ENCODE results near the gene UQCRQ.

Gene UQCRQ

GRCh38 chr5:132840896-132841295 is 25.5 kb upstream of the UQCRQ start:
- ChIA-PET CTCF (interaction anchor here (0.9 to 1.1 kb wide), 2 partner anchors 18 to 20 kb away, joined by 3 read pairs; no protein-coding TSS in a partner anchor), POLR2A (no interaction called here)
- no peak for DNase-seq
- H3K4me1 ChIP-seq (ENCODE audit: control extremely low read depth in 1 of 4, control insufficient read depth in 4 of 4, insufficient read depth in 4 of 4, low read length in 3 of 4) = peaks cover 0 to 15% (median 4%) of the 10 kb centered on the region in 4 experiments
- H3K27me3 ChIP-seq (replicated peaks in 2 of 5; ENCODE audit: control insufficient read depth in 4 of 5, insufficient read depth in 5 of 5, low read length in 4 of 5) = no peaks in the 10 kb centered on the region
- no peak overlapping the region for H3K27ac ChIP-seq (ENCODE audit: insufficient read depth in 1 of 2, low read depth in 1 of 2, low read length in 2 of 2, poor library complexity in 1 of 2, severe bottlenecking in 2 of 2)
- WGBS (ENCODE audit: insufficient coverage) = 100% methylated on average over 1 of the region's 1 CpG
- H3K36me3 ChIP-seq (ENCODE audit: control insufficient read depth in 4 of 4, insufficient read depth in 4 of 4, low read length in 3 of 4) = no peaks in the 10 kb centered on the region
- H3K9me3 ChIP-seq (ENCODE audit: control extremely low read depth in 1 of 5, control insufficient read depth in 4 of 5, insufficient read depth in 2 of 5, low read depth in 1 of 5, low read length in 4 of 5) = no peaks in the 10 kb centered on the region
- H3K4me3 ChIP-seq (ENCODE audit: control insufficient read depth in 1 of 7, extremely low read depth in 1 of 7, insufficient read depth in 4 of 7, low read depth in 2 of 7, low read length in 6 of 7) = no peak overlapping the region

GRCh38 chr5:132841305-132841704 is 25.1 kb upstream of the UQCRQ start:
- H3K27me3 ChIP-seq (replicated peaks in 2 of 5; ENCODE audit: control insufficient read depth in 4 of 5, insufficient read depth in 5 of 5, low read length in 4 of 5) = no peaks in the 10 kb centered on the region
- ChIA-PET POLR2A (no interaction called here), CTCF (interaction anchor here (0.9 to 1.2 kb wide), 3 partner anchors 12 to 19 kb away, joined by 3 read pairs; no protein-coding TSS in a partner anchor)
- no peak overlapping the region for H3K4me3 ChIP-seq (ENCODE audit: control insufficient read depth in 1 of 7, extremely low read depth in 1 of 7, insufficient read depth in 4 of 7, low read depth in 2 of 7, low read length in 6 of 7)
- H3K36me3 ChIP-seq (ENCODE audit: control insufficient read depth in 4 of 4, insufficient read depth in 4 of 4, low read length in 3 of 4) = no peaks in the 10 kb centered on the region
- H3K9me3 ChIP-seq (ENCODE audit: control extremely low read depth in 1 of 5, control insufficient read depth in 4 of 5, insufficient read depth in 2 of 5, low read depth in 1 of 5, low read length in 4 of 5) = no peaks in the 10 kb centered on the region
- H3K4me1 ChIP-seq (ENCODE audit: control extremely low read depth in 1 of 4, control insufficient read depth in 4 of 4, insufficient read depth in 4 of 4, low read length in 3 of 4) = peaks cover 0 to 15% (median 4%) of the 10 kb centered on the region in 4 experiments
- peak in 2 of 3 donors; percentile 62 to 73 for DNase-seq
- WGBS (ENCODE audit: insufficient coverage) = 85% methylated on average over 2 of the region's 4 CpGs
- H3K27ac ChIP-seq (ENCODE audit: insufficient read depth in 1 of 2, low read depth in 1 of 2, low read length in 2 of 2, poor library complexity in 1 of 2, severe bottlenecking in 2 of 2) = no peak overlapping the region

- no peaks in the 10 kb centered on the region for H3K4me1 ChIP-seq (ENCODE audit: control extremely low read depth in 1 of 4, control insufficient read depth in 4 of 4, insufficient read depth in 4 of 4, low read length in 3 of 4)
- no peaks in the 10 kb centered on the region for H3K36me3 ChIP-seq (ENCODE audit: control insufficient read depth in 4 of 4, insufficient read depth in 4 of 4, low read length in 3 of 4)
- H3K4me3 ChIP-seq (ENCODE audit: control insufficient read depth in 1 of 7, extremely low read depth in 1 of 7, insufficient read depth in 4 of 7, low read depth in 2 of 7, low read length in 6 of 7) = no peak overlapping the region
- 94% methylated on average over 5 of the region's 8 CpGs for WGBS (ENCODE audit: insufficient coverage)
- ChIA-PET CTCF (interaction anchor here (1.4 kb wide), 1 partner anchor 15 kb away, joined by 3 read pairs; no protein-coding TSS in a partner anchor), POLR2A (interaction anchor here (0.6 kb wide), 1 partner anchor 16 kb away, joined by 4 read pairs; no protein-coding TSS in a partner anchor)
- H3K27ac ChIP-seq (ENCODE audit: insufficient read depth in 1 of 2, low read depth in 1 of 2, low read length in 2 of 2, poor library complexity in 1 of 2, severe bottlenecking in 2 of 2) = no peak overlapping the region
- H3K9me3 ChIP-seq (ENCODE audit: control extremely low read depth in 1 of 5, control insufficient read depth in 4 of 5, insufficient read depth in 2 of 5, low read depth in 1 of 5, low read length in 4 of 5) = no peaks in the 10 kb centered on the region
- DNase-seq = no peak
- H3K27me3 ChIP-seq (replicated peaks in 2 of 5; ENCODE audit: control insufficient read depth in 4 of 5, insufficient read depth in 5 of 5, low read length in 4 of 5) = no peaks in the 10 kb centered on the region
Measured at GRCh38 chr5:132848270-132848669, 18.2 kb upstream of the UQCRQ start.

GRCh38 chr5:132849347-132849746 is 17.1 kb upstream of the UQCRQ start:
- WGBS (ENCODE audit: insufficient coverage) = 100% methylated on average over 1 of the region's 1 CpG
- Histone ChIP-seq H3K36me3 (ENCODE audit: control insufficient read depth in 4 of 4, insufficient read depth in 4 of 4, low read length in 3 of 4) (no peaks in the 10 kb centered on the region), H3K27ac (ENCODE audit: insufficient read depth in 1 of 2, low read depth in 1 of 2, low read length in 2 of 2, poor library complexity in 1 of 2, severe bottlenecking in 2 of 2) (no peak overlapping the region), H3K4me1 (ENCODE audit: control extremely low read depth in 1 of 4, control insufficient read depth in 4 of 4, insufficient read depth in 4 of 4, low read length in 3 of 4) (peaks cover 0 to 2% (median 0%) of the 10 kb centered on the region in 4 experiments), H3K27me3 (replicated peaks in 2 of 5; ENCODE audit: control insufficient read depth in 4 of 5, insufficient read depth in 5 of 5, low read length in 4 of 5) (no peaks in the 10 kb centered on the region), H3K4me3 (ENCODE audit: control insufficient read depth in 1 of 7, extremely low read depth in 1 of 7, insufficient read depth in 4 of 7, low read depth in 2 of 7, low read length in 6 of 7) (no peak overlapping the region), H3K9me3 (ENCODE audit: control extremely low read depth in 1 of 5, control insufficient read depth in 4 of 5, insufficient read depth in 2 of 5, low read depth in 1 of 5, low read length in 4 of 5) (no peaks in the 10 kb centered on the region)
- ChIA-PET POLR2A (no interaction called here), CTCF (interaction anchor here (0.8 to 2.3 kb wide), 4 partner anchors 11 to 17 kb away, joined by 3 to 8 read pairs (median 3); no protein-coding TSS in a partner anchor)
- DNase-seq = no peak

- Histone ChIP-seq H3K36me3 (ENCODE audit: control insufficient read depth in 4 of 4, insufficient read depth in 4 of 4, low read length in 3 of 4) (no peaks in the 10 kb centered on the region), H3K9me3 (ENCODE audit: control extremely low read depth in 1 of 5, control insufficient read depth in 4 of 5, insufficient read depth in 2 of 5, low read depth in 1 of 5, low read length in 4 of 5) (no peaks in the 10 kb centered on the region), H3K27ac (ENCODE audit: insufficient read depth in 1 of 2, low read depth in 1 of 2, low read length in 2 of 2, poor library complexity in 1 of 2, severe bottlenecking in 2 of 2) (no peak overlapping the region), H3K4me3 (ENCODE audit: control insufficient read depth in 1 of 7, extremely low read depth in 1 of 7, insufficient read depth in 4 of 7, low read depth in 2 of 7, low read length in 6 of 7) (no peak overlapping the region), H3K27me3 (replicated peaks in 2 of 5; ENCODE audit: control insufficient read depth in 4 of 5, insufficient read depth in 5 of 5, low read length in 4 of 5) (no peaks in the 10 kb centered on the region), H3K4me1 (ENCODE audit: control extremely low read depth in 1 of 4, control insufficient read depth in 4 of 4, insufficient read depth in 4 of 4, low read length in 3 of 4) (peaks cover 0 to 2% (median 0%) of the 10 kb centered on the region in 4 experiments)
- DNase-seq = no peak
- ChIA-PET POLR2A (no interaction called here), CTCF (interaction anchor here (0.8 to 2.3 kb wide), 5 partner anchors 10 to 323 kb away, joined by 3 to 8 read pairs (median 3); no protein-coding TSS in a partner anchor)
- WGBS (ENCODE audit: insufficient coverage) = 100% methylated on average over 1 of the region's 2 CpGs
Measured at GRCh38 chr5:132850066-132850465, 16.4 kb upstream of the UQCRQ start.

- DNase-seq = no peak
- ChIA-PET CTCF (interaction anchor here (0.6 to 4.8 kb wide), 4 partner anchors 12 to 98 kb away, joined by 3 to 34 read pairs (median 3); partner anchors contain the start of genes GDF9 and UQCRQ), POLR2A (no interaction called here)
- H3K4me1 ChIP-seq (ENCODE audit: control extremely low read depth in 1 of 4, control insufficient read depth in 4 of 4, insufficient read depth in 4 of 4, low read length in 3 of 4) = peaks cover 0 to 2% (median 0%) of the 10 kb centered on the region in 4 experiments
- no peaks in the 10 kb centered on the region for H3K27me3 ChIP-seq (replicated peaks in 2 of 5; ENCODE audit: control insufficient read depth in 4 of 5, insufficient read depth in 5 of 5, low read length in 4 of 5)
- H3K27ac ChIP-seq (ENCODE audit: insufficient read depth in 1 of 2, low read depth in 1 of 2, low read length in 2 of 2, poor library complexity in 1 of 2, severe bottlenecking in 2 of 2) = no peak overlapping the region
- no peak overlapping the region for H3K4me3 ChIP-seq (ENCODE audit: control insufficient read depth in 1 of 7, extremely low read depth in 1 of 7, insufficient read depth in 4 of 7, low read depth in 2 of 7, low read length in 6 of 7)
- no peaks in the 10 kb centered on the region for H3K9me3 ChIP-seq (ENCODE audit: control extremely low read depth in 1 of 5, control insufficient read depth in 4 of 5, insufficient read depth in 2 of 5, low read depth in 1 of 5, low read length in 4 of 5)
- H3K36me3 ChIP-seq (ENCODE audit: control insufficient read depth in 4 of 4, insufficient read depth in 4 of 4, low read length in 3 of 4) = no peaks in the 10 kb centered on the region
- 100% methylated on average over 3 of the region's 3 CpGs for WGBS (ENCODE audit: insufficient coverage)
Measured at GRCh38 chr5:132853323-132853722, 13.1 kb upstream of the UQCRQ start.

- Histone ChIP-seq H3K4me3 (ENCODE audit: control insufficient read depth in 1 of 7, extremely low read depth in 1 of 7, insufficient read depth in 4 of 7, low read depth in 2 of 7, low read length in 6 of 7) (no peak overlapping the region), H3K9me3 (ENCODE audit: control extremely low read depth in 1 of 5, control insufficient read depth in 4 of 5, insufficient read depth in 2 of 5, low read depth in 1 of 5, low read length in 4 of 5) (no peaks in the 10 kb centered on the region), H3K4me1 (ENCODE audit: control extremely low read depth in 1 of 4, control insufficient read depth in 4 of 4, insufficient read depth in 4 of 4, low read length in 3 of 4) (peaks cover 0 to 2% (median 0%) of the 10 kb centered on the region in 4 experiments), H3K27me3 (replicated peaks in 2 of 5; ENCODE audit: control insufficient read depth in 4 of 5, insufficient read depth in 5 of 5, low read length in 4 of 5) (no peaks in the 10 kb centered on the region), H3K36me3 (ENCODE audit: control insufficient read depth in 4 of 4, insufficient read depth in 4 of 4, low read length in 3 of 4) (no peaks in the 10 kb centered on the region), H3K27ac (ENCODE audit: insufficient read depth in 1 of 2, low read depth in 1 of 2, low read length in 2 of 2, poor library complexity in 1 of 2, severe bottlenecking in 2 of 2) (no peak overlapping the region)
- ChIA-PET CTCF (interaction anchor here (0.6 to 4.8 kb wide), 6 partner anchors 11 to 99 kb away, joined by 3 to 34 read pairs (median 4); partner anchors contain the start of genes GDF9, SHROOM1 and UQCRQ), POLR2A (no interaction called here)
- no CpG with 5 or more reads among the region's 1 CpG for WGBS (ENCODE audit: insufficient coverage)
- peak in 1 of 3 donors; percentile 16 for DNase-seq
Measured at GRCh38 chr5:132853790-132854189, 12.7 kb upstream of the UQCRQ start.

Measured in common myeloid progenitor, CD34-positive (primary cell).